Measurements from ENCODE around the gene PLCB2. TPM values are rescaled to one million over a fixed set of nuclear protein-coding genes. Genes with fewer than 3 reads are reported as not detected.

PLCB2 gene
- total RNA-seq, 1 experiment from 2014 or later: 7.4 TPM

GRCh38 chr15:40348474-40348870, 40.7 kb upstream of the PLCB2 start:
- H3K27ac ChIP-seq (ENCODE audit: insufficient read length, low read depth, low read length): no peak overlapping the region
- no peak for DNase-seq
- H3K4me1 Mint-ChIP-seq: peaks cover 10 to 24% of the 10 kb centered on the region in 2 experiments
- H3K9me3 ChIP-seq (ENCODE audit: control insufficient read depth, low read depth, low read length): no peaks in the 10 kb centered on the region
- no peak overlapping the region for H2AFZ ChIP-seq (ENCODE audit: low read length)
- H4K5ac ChIP-seq (ENCODE audit: insufficient read length, low read depth, low read length): no peak overlapping the region
- no peaks in the 10 kb centered on the region for H3K27me3 ChIP-seq (ENCODE audit: insufficient read depth, low read length)
- no peak overlapping the region for H3K23ac ChIP-seq (ENCODE audit: insufficient read length, low read depth, low read length)
- H2BK120ac ChIP-seq (ENCODE audit: low read depth, low read length, poor library complexity, severe bottlenecking): no peak overlapping the region
- no peak overlapping the region for H3K4me2 ChIP-seq (ENCODE audit: insufficient read depth, insufficient read length, low read length)
- H3K18ac ChIP-seq (ENCODE audit: insufficient read length, low read depth, low read length): no peak overlapping the region
- no peak overlapping the region for H3K4me3 Mint-ChIP-seq
- H3K4ac ChIP-seq (ENCODE audit: low read depth, low read length): no peak overlapping the region
- no peak overlapping the region for H3K56ac ChIP-seq (ENCODE audit: insufficient read length, low read depth, low read length)
- H3K23me2 ChIP-seq (ENCODE audit: insufficient read length, low read depth, low read length, poor library complexity, severe bottlenecking): no peaks in the 10 kb centered on the region
- no peaks in the 10 kb centered on the region for H3K36me3 Mint-ChIP-seq (ENCODE audit: insufficient read depth in 1 of 3, low read depth in 3 of 3)
- no peak overlapping the region for H2BK15ac ChIP-seq (ENCODE audit: low read depth, low read length)
- no peak overlapping the region for H4K91ac ChIP-seq (ENCODE audit: insufficient read length, low read depth, low read length)
- H3T11ph ChIP-seq (ENCODE audit: low read length): no peak overlapping the region
- no peak overlapping the region for H3K14ac ChIP-seq (ENCODE audit: insufficient read depth, low read length)
- H3K9ac ChIP-seq (ENCODE audit: extremely low read depth, insufficient read length, low read length): no peak overlapping the region
- no peaks in the 10 kb centered on the region for H3K9me3 Mint-ChIP-seq
- H4K20me1 ChIP-seq (ENCODE audit: control insufficient read depth, insufficient read depth, insufficient read length): no peaks in the 10 kb centered on the region
- H3K79me2 ChIP-seq (ENCODE audit: insufficient read depth, low read length): no peaks in the 10 kb centered on the region
- no peak for TF ChIP-seq CTCF (conservative IDR thresholded peaks at IDR 0.05)
- no peak overlapping the region for H2AK5ac ChIP-seq (ENCODE audit: insufficient read length, low read length)
- no peak overlapping the region for H2BK12ac ChIP-seq (ENCODE audit: insufficient read length, low read depth, low read length)
- H3K79me1 ChIP-seq (ENCODE audit: insufficient read depth, low read depth, low read length, poor library complexity, severe bottlenecking): no peaks in the 10 kb centered on the region
- peaks cover 12% of the 10 kb centered on the region for H3K27me3 Mint-ChIP-seq (ENCODE audit: low read depth)
- no peak overlapping the region for H2BK20ac ChIP-seq (ENCODE audit: low read depth, low read length, poor library complexity, severe bottlenecking)
- peak overlapping the region in 1 of 3 experiments; percentile 86; a peak in 3 of 7 replicates for H3K27ac Mint-ChIP-seq
- WGBS (ENCODE audit: extremely low coverage, insufficient read length, low lambda C conversion rate): no CpG with 5 or more reads among the region's 5 CpGs
- no peaks in the 10 kb centered on the region for H3K4me1 ChIP-seq (ENCODE audit: insufficient read depth, low read length)
- H4K8ac ChIP-seq (replicated peaks; ENCODE audit: insufficient read length, low read depth, low read length): no peak overlapping the region
- no peak overlapping the region for H2BK5ac ChIP-seq (ENCODE audit: insufficient read length, low read length)

All from H9 (cell line).